ENCODE results near the gene FOSL1. TPM values are rescaled to one million over a fixed set of nuclear protein-coding genes. Genes with fewer than 3 reads are reported as not detected.

Gene FOSL1
- total and polyA plus RNA-seq, 2 of the 13 experiments (the other 11 are each of a cell fraction or from before 2014, with no cell fraction given): 4.0 to 4.1 TPM

DNA sequence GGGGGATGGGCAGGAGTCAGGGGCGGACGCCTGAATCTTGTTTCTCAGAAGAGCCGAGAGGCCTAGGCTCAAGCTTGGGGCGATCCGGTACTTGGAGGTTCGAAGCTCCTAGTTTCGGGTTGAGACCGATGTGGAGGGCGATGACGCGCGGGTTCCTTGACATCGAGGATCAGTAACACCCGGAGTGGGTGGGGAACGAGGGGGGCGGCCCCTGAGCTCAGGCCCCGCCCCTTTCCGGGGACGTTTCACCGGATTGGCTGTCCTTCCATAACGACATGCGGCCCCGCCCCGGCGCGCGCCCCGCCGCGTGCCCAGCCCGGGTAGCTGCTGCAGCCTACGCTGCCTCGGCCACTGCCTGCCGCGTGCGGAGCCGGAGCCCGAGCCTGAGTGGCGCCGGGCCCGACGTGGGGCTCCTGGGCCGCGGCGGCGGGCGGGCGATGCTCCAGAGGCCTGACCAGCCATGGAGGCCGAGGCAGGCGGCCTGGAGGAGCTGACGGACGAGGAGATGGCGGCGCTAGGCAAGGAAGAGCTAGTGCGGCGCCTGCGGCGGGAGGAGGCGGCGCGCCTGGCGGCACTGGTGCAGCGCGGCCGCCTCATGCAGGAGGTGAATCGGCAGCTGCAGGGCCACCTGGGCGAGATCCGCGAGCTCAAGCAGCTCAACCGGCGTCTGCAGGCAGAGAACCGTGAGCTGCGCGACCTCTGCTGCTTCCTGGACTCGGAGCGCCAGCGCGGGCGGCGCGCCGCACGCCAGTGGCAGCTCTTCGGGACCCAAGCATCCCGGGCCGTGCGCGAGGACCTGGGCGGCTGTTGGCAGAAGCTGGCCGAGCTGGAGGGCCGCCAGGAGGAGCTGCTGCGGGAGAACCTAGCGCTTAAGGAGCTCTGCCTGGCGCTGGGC is 9.6 kb downstream of the FOSL1 start, which contains the start of gene CCDC85B (continued):
- TF ChIP-seq NFATC3 (CRISPR knock-in tag; IDR thresholded peaks at IDR 0.05) (no peak), POLR2A (IDR thresholded peaks at IDR 0.05; ENCODE audit: insufficient read depth in 1 of 2, low read depth in 2 of 2, low read length in 2 of 2) (peak in 1 of 2 experiments; percentile 79; a peak in 2 of 4 replicates), CREB1 (IDR thresholded peaks at IDR 0.05) (peak; percentile 52; the same call in 1 of the 2 replicates), CREB1 (CRISPR knock-in tag; IDR thresholded peaks at IDR 0.05) (no peak), DNMT1 (CRISPR knock-in tag; IDR thresholded peaks at IDR 0.05) (peak; percentile 63; the same call in 1 of the 2 replicates), ZNF460 (CRISPR knock-in tag; IDR thresholded peaks at IDR 0.05; ENCODE audit: borderline replicate concordance) (no peak), ZNF83 (CRISPR knock-in tag; IDR thresholded peaks at IDR 0.05; ENCODE audit: borderline replicate concordance) (peak; percentile 54; the same call in 1 of the 2 replicates), ZBTB21 (CRISPR knock-in tag; IDR thresholded peaks at IDR 0.05) (no peak), SYNCRIP (IDR thresholded peaks at IDR 0.05; ENCODE audit: insufficient read depth, low read depth, low read length) (no peak), ZNF615 (CRISPR knock-in tag; IDR thresholded peaks at IDR 0.05; ENCODE audit: borderline replicate concordance) (no peak), ZNF101 (CRISPR knock-in tag; IDR thresholded peaks at IDR 0.05; ENCODE audit: borderline replicate concordance, low read depth) (no peak), GTF2F1 (IDR thresholded peaks at IDR 0.05; ENCODE audit: low read length) (no peak), ZNF335 (CRISPR knock-in tag; IDR thresholded peaks at IDR 0.05) (no peak), SIX4 (CRISPR knock-in tag; IDR thresholded peaks at IDR 0.05) (no peak)
- TF ChIP-seq, protein P1, sequence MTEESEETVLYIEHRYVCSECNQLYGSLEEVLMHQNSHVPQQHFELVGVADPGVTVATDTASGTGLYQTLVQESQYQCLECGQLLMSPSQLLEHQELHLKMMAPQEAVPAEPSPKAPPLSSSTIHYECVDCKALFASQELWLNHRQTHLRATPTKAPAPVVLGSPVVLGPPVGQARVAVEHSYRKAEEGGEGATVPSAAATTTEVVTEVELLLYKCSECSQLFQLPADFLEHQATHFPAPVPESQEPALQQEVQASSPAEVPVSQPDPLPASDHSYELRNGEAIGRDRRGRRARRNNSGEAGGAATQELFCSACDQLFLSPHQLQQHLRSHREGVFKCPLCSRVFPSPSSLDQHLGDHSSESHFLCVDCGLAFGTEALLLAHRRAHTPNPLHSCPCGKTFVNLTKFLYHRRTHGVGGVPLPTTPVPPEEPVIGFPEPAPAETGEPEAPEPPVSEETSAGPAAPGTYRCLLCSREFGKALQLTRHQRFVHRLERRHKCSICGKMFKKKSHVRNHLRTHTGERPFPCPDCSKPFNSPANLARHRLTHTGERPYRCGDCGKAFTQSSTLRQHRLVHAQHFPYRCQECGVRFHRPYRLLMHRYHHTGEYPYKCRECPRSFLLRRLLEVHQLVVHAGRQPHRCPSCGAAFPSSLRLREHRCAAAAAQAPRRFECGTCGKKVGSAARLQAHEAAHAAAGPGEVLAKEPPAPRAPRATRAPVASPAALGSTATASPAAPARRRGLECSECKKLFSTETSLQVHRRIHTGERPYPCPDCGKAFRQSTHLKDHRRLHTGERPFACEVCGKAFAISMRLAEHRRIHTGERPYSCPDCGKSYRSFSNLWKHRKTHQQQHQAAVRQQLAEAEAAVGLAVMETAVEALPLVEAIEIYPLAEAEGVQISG (CRISPR knock-in tag; IDR thresholded peaks at IDR 0.05): peak; percentile 80
- TF ChIP-seq, protein P2, sequence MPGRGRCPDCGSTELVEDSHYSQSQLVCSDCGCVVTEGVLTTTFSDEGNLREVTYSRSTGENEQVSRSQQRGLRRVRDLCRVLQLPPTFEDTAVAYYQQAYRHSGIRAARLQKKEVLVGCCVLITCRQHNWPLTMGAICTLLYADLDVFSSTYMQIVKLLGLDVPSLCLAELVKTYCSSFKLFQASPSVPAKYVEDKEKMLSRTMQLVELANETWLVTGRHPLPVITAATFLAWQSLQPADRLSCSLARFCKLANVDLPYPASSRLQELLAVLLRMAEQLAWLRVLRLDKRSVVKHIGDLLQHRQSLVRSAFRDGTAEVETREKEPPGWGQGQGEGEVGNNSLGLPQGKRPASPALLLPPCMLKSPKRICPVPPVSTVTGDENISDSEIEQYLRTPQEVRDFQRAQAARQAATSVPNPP (CRISPR knock-in tag; IDR thresholded peaks at IDR 0.05): peak; percentile 92
- TF ChIP-seq, protein P3, sequence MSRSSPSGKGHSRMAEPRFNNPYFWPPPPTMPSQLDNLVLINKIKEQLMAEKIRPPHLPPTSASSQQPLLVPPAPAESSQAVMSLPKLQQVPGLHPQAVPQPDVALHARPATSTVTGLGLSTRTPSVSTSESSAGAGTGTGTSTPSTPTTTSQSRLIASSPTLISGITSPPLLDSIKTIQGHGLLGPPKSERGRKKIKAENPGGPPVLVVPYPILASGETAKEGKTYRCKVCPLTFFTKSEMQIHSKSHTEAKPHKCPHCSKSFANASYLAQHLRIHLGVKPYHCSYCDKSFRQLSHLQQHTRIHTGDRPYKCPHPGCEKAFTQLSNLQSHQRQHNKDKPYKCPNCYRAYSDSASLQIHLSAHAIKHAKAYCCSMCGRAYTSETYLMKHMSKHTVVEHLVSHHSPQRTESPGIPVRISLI (CRISPR knock-in tag; IDR thresholded peaks at IDR 0.05; ENCODE audit: borderline replicate concordance): no peak
- TF ChIP-seq, protein P4, sequence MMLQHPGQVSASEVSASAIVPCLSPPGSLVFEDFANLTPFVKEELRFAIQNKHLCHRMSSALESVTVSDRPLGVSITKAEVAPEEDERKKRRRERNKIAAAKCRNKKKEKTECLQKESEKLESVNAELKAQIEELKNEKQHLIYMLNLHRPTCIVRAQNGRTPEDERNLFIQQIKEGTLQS (CRISPR knock-in tag; IDR thresholded peaks at IDR 0.05): no peak
- TF ChIP-seq, protein P5, sequence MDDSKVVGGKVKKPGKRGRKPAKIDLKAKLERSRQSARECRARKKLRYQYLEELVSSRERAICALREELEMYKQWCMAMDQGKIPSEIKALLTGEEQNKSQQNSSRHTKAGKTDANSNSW (CRISPR knock-in tag; IDR thresholded peaks at IDR 0.05; ENCODE audit: borderline replicate concordance): no peak
- TF ChIP-seq, protein P6, sequence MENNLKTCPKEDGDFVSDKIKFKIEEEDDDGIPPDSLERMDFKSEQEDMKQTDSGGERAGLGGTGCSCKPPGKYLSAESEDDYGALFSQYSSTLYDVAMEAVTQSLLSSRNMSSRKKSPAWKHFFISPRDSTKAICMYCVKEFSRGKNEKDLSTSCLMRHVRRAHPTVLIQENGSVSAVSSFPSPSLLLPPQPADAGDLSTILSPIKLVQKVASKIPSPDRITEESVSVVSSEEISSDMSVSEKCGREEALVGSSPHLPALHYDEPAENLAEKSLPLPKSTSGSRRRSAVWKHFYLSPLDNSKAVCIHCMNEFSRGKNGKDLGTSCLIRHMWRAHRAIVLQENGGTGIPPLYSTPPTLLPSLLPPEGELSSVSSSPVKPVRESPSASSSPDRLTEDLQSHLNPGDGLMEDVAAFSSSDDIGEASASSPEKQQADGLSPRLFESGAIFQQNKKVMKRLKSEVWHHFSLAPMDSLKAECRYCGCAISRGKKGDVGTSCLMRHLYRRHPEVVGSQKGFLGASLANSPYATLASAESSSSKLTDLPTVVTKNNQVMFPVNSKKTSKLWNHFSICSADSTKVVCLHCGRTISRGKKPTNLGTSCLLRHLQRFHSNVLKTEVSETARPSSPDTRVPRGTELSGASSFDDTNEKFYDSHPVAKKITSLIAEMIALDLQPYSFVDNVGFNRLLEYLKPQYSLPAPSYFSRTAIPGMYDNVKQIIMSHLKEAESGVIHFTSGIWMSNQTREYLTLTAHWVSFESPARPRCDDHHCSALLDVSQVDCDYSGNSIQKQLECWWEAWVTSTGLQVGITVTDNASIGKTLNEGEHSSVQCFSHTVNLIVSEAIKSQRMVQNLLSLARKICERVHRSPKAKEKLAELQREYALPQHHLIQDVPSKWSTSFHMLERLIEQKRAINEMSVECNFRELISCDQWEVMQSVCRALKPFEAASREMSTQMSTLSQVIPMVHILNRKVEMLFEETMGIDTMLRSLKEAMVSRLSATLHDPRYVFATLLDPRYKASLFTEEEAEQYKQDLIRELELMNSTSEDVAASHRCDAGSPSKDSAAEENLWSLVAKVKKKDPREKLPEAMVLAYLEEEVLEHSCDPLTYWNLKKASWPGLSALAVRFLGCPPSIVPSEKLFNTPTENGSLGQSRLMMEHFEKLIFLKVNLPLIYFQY (CRISPR knock-in tag; IDR thresholded peaks at IDR 0.05; ENCODE audit: borderline replicate concordance): no peak
